ENCODE data around the gene IRX4.

Gene IRX4

DNA sequence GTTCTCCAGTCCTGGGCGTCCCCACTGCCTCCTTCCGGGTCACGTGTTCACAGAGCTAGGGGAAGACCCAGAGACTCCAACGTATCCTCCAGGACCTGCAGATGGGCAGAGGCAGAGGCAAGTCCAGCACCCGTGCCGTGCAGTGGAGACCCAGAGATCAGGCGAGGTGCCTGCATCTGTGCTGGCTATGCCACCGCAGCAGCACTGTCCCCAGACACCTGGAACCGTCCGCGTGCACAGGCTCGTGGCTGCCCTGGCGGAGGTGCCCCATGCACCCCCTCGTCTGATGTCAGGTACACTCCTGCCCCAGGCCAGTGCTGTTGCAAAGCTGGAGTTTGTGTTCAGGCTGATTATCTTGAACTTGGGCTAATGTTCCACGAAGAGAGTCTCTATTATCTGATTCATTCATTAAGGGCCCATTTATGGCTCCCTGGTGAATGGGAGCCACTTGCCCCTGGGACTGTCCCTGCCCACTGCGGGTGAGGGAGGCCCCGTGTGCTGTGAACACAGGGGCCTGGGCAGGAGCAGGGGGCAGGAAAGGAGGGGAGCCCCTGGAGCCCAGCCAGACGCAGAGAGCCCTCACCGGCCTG is 13.7 kb downstream of the IRX4 start:
- no peak for DNase-seq (ENCODE audit: low read depth)
- H3K4me3 ChIP-seq (ENCODE audit: low read depth, low read length), result no peak overlapping the region

DNA sequence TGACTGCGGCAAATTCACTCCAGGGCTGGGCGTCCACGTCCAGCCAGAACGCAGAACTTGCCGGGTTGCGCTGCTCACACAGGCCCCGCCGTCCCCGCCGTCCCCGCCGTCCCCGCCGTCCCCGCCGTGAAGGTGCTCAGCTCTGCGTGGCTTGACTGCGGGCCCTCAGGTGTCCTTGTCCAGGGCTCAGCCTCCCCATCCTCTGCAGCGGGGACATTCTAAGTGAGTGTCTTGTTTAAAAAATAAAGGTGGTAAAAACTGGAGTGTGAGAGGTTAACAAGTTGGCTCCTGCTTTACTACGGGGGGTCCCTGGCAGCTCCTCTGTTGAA is 14.9 kb downstream of the IRX4 start:
- no peak for DNase-seq (ENCODE audit: low read depth)
- no peak overlapping the region for H3K4me3 ChIP-seq (ENCODE audit: low read depth, low read length)

DNA sequence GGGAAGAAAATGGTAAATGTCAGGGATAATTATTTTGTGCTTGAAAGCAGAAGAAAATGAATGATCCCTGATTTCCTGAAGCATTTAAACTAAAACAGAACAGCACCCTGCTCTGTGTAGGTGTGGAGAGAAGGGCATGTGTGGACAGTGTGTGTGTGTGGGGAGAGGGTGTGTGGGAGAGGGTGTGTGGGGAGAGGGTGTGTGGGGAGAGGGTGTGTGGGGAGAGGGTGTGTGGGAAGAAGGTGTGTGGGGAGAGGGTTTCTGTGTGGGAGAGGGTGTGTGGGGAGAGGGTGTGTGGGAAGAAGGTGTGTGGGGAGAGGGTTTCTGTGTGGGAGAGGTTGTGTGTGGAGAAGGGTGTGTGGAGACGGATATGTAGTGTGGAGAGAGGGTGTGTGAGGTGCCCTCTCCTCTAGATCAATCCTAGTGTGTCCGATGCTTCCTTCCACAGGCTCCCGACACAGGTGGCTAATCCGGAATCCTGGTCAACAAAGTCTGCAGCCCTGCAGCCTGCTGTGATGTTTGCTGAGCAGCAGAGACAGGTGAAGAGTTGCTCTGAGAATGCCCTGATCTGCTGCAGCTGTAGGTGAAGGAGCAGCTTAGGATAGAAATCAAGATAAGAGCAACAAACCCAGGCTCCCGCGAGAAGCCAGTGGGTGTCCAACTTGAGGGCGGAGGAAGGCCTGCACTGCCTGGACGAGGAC is 15.5 kb downstream of the IRX4 start:
- no peak for DNase-seq (ENCODE audit: low read depth)
- no peak overlapping the region for H3K4me3 ChIP-seq (ENCODE audit: low read depth, low read length)

DNA sequence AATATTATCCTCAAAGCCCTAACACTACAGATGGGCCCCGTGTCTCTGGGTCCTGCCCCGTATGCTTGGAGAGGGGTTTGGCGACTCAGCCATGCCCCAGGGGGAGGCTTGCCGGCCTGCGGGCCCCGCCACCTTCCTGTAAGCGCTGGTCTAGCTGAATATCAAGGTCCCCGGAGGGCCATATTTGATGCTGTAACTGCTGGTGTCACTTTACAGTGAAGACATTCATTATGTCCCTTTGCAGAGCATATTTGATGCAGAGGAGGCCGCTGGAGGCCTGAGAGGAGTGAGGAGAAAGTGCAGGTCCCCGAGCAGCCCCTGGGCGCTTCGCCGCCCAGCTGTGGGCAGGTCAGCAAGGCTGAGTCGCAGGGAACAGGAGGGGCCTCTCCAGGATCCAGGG is 16.8 kb downstream of the IRX4 start:
- H3K4me3 ChIP-seq (ENCODE audit: low read depth, low read length), result no peak overlapping the region
- DNase-seq (ENCODE audit: low read depth), result no peak

DNA sequence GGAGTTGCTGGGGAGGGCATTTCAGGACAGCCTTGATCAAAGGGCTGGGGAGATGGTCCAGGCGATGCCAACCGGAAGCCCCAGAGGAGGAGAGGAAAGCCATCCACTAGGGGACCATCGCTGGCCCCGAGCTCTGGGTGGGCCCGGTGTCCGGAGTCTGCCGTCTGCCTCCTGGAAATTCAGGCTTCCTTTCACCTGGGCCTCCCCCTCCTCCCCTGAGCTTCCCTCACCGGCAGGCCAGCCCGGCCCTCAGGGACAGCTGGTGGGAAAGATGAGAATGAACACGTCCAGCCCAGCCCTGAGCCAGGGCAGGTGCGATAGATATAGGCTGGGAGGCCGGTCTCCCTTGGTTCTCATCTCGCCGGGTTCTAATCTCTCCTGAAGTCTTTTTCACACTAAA is 17.2 kb downstream of the IRX4 start:
- no peak for DNase-seq (ENCODE audit: low read depth)
- H3K4me3 ChIP-seq (ENCODE audit: low read depth, low read length), result no peak overlapping the region

GRCh38 chr5:1864896-1865440 is 17.8 kb downstream of the IRX4 start:
- H3K4me3 ChIP-seq (ENCODE audit: low read depth, low read length), result no peak overlapping the region
- no peak for DNase-seq (ENCODE audit: low read depth)

DNA sequence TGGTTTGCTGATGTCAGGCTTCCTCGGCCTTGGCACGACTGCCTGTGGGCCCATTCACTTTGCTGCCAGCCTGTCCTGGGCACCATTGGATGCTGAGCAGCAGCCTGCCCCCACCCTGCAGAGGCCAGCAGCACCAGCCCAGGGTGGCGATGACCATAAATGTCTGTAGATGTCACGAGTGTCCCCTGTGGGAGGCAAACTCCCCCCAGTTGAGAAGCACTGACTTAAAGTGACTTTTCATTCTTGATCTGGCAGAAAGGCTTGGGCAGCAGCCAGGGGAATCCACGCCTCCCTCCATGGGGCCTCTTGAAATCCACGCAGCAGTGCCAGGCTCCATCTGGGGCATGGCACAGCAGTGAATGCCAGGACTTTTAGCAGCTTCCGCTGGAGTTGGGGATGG is 21.8 kb downstream of the IRX4 start:
- no peak overlapping the region for H3K4me3 ChIP-seq (ENCODE audit: low read depth, low read length)
- DNase-seq (ENCODE audit: low read depth), result no peak

GRCh38 chr5:1860021-1860610 is 22.6 kb downstream of the IRX4 start:
- no peak for DNase-seq (ENCODE audit: low read depth)
- H3K4me3 ChIP-seq (ENCODE audit: low read depth, low read length), result no peak overlapping the region

DNA sequence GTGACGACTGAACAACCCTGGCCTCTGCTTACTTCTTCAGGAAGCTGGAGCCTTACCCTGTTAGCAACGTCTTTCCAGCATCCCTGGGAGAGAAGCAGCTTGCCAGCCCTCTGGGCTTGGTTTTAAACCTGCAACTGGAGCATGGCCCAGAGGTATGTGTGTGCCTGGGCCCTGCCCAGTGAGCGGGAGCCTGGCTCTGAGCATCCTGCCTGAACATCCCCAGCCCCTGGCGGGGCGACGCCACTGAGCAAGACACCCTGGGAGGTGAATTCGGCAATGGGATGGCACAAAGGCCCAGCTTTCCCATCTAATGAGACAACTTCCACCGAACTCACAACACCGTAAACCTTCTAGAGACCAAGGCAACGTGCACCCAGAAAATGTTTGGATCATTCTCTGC is 23.6 kb downstream of the IRX4 start:
- no peak for DNase-seq (ENCODE audit: low read depth)
- H3K4me3 ChIP-seq (ENCODE audit: low read depth, low read length), result no peak overlapping the region

- no peak overlapping the region for H3K4me3 ChIP-seq (ENCODE audit: low read depth, low read length)
- no peak for DNase-seq (ENCODE audit: low read depth)
Observed at GRCh38 chr5:1858436-1858835, 24.3 kb downstream of the IRX4 start.

DNA sequence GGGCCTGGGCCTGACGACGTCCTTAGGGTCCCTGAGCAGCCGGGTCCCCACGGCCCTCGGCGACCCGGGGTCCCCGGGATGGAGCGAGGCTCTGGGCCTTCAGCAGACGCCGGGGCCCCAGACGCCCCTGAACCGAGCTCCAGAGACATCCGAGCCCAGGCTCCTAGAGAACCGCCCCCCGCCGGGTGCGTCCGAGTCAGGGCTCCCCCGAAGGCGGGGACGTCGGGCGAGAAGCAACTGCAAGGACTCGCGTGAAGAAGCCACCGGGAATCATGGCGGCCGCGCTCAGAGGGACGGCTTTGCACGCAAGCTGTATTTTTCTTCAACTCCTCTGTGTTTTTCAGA is 25.5 kb downstream of the IRX4 start:
- H3K4me3 ChIP-seq (ENCODE audit: low read depth, low read length), result no peak overlapping the region
- no peak for DNase-seq (ENCODE audit: low read depth)

GRCh38 chr5:1856596-1857255 is 26.0 kb downstream of the IRX4 start:
- H3K4me3 ChIP-seq (ENCODE audit: low read depth, low read length), result no peak overlapping the region

GRCh38 chr5:1855596-1855995 is 27.1 kb downstream of the IRX4 start:
- DNase-seq (ENCODE audit: low read depth), result no peak
- no peak overlapping the region for H3K4me3 ChIP-seq (ENCODE audit: low read depth, low read length)

More at GRCh38 chr5:1856596-1857255, 26.0 kb downstream of the IRX4 start:
- no peak for DNase-seq (ENCODE audit: low read depth)

- no peak for DNase-seq (ENCODE audit: low read depth)
- H3K4me3 ChIP-seq (ENCODE audit: low read depth, low read length), result no peak overlapping the region
Observed at GRCh38 chr5:1855075-1855474, 27.6 kb downstream of the IRX4 start.

DNA sequence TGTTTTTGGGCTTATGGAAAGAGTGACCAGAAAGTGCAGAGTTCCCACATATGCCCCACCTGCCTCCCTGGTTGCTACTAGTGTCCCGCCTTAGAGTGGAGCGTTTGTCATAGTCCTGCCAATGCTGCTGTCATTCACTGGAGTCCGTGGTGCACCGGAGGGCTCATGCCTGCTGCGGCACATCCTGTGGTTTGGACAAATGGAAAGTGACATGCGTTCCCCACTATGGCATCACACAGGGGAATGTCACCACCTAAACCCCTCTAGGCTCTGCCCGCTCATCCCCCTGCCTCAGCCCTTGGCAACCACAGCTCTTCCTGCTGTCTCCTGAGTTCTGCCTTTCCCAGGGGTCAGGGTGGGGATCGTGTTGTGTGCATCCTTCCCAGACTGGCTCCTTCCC is 29.2 kb downstream of the IRX4 start:
- no peak for DNase-seq (ENCODE audit: low read depth)

DNA sequence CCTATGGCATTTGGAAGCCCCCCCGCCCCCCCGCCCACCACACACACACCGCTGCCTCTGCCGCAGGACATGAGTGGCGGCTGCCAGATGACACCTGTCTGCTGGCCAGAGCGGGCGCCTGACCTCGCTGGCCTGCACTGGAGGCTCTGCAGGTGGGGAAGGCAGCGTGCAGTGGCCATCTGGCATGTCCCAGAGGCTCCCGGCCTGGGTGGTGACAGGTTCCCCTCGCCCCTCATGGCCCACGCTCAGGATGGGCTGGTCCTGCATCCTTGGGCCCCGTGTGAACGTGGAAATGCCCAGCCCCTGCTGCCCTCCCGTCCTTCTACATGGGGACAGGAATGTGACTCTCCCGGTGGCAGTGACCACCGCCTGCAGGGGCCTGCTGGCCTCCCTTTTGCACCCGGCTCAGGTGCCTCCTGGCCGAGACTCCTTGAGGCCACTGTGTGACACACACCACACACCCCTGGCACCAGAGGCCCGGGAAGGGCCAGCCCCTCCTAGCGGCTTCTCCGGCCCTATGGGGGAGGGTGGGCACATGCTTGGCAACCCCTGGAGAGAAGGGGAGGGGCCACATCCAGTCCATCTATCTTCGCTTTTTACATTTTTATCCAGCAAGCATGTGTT is 30.3 kb downstream of the IRX4 start:
- DNase-seq (ENCODE audit: low read depth), result no peak
- H3K4me3 ChIP-seq (ENCODE audit: low read depth, low read length), result no peak overlapping the region

More for the DNA sequence above, 29.2 kb downstream of the IRX4 start:
- no peak overlapping the region for H3K4me3 ChIP-seq (ENCODE audit: low read depth, low read length)

- no peak overlapping the region for H3K4me3 ChIP-seq (ENCODE audit: low read depth, low read length)
Observed at GRCh38 chr5:1851290-1851934, 31.3 kb downstream of the IRX4 start.

DNA sequence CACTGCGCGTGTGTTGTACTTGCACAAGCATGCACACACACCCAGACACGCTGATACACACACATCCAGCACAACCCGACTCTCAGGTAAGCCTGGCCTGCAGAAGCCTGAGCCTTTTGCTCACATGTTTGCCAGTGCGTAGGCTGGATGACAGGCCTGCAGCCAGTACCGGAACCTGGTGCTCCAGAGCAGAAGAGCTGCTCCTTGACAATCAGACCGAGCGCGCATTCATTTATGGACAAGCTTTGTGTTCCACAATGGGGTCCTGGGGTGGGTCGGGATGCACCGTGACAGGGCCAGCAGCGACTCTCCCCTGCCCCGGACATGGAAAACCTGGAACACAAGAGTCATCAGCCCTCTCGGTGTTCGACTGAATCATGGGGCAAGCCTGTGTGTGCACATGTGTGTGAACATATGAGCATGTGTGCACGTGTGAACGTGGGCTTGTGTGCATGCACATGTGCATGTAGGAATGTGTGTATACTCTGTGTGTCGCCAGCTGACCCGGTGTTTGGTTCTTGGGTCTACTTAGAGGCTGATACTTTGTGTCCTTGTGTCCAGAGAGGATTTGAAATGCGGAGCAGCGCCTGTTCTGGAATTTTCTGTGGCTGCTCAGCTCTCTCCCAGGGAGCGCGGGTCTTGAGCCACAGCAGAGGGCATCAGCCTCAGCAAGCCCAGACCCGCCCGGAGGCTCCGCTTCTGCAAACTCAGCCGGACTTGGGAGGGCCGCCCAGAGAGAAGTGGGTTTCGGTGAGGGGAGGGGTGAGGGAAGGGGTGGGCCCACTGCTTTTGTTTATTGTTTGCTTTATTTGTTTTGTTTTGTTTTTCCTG is 32.2 kb downstream of the IRX4 start:
- DNase-seq (ENCODE audit: low read depth), result no peak
- no peak overlapping the region for H3K4me3 ChIP-seq (ENCODE audit: low read depth, low read length)

More at GRCh38 chr5:1851290-1851934, 31.3 kb downstream of the IRX4 start:
- no peak for DNase-seq (ENCODE audit: low read depth)

GRCh38 chr5:1847611-1848010 is 35.1 kb downstream of the IRX4 start:
- DNase-seq (ENCODE audit: low read depth), result no peak
- H3K4me3 ChIP-seq (ENCODE audit: low read depth, low read length), result no peak overlapping the region
